ENCODE data around the gene CEP70. TPM values are rescaled to one million over a fixed set of nuclear protein-coding genes. Genes with fewer than 3 reads are reported as not detected.

CEP70 gene
- total and polyA plus RNA-seq, 2 of the 13 experiments (the other 11 are each of a cell fraction or from before 2014, with no cell fraction given) = 4.0 to 22.3 TPM

GRCh38 chr3:138594150-138594934 lies at the start of gene CEP70 (continued):
- TF ChIP-seq TEF (CRISPR knock-in tag; IDR thresholded peaks at IDR 0.05) (no peak), ZUFSP (CRISPR knock-in tag; IDR thresholded peaks at IDR 0.05; ENCODE audit: borderline replicate concordance) (no peak), YEATS2 (CRISPR knock-in tag; IDR thresholded peaks at IDR 0.05; ENCODE audit: borderline replicate concordance) (no peak), SMARCC2 (IDR thresholded peaks at IDR 0.05) (no peak), FOXK2 (IDR thresholded peaks at IDR 0.05) (no peak), ZNF724P (CRISPR knock-in tag; IDR thresholded peaks at IDR 0.05; ENCODE audit: borderline replicate concordance) (0 out of 2 replicates have a peak, but pooled peaks have one; percentile 31), ZNF775 (CRISPR knock-in tag; IDR thresholded peaks at IDR 0.05; ENCODE audit: borderline replicate concordance) (no peak), SOX6 (IDR thresholded peaks at IDR 0.05) (no peak), SOX6 (CRISPR knock-in tag; IDR thresholded peaks at IDR 0.05) (peak; percentile 23; the same call in 1 of the 2 replicates), MTF1 (CRISPR knock-in tag; IDR thresholded peaks at IDR 0.05) (0 out of 2 replicates have a peak, but pooled peaks have one; percentile 41), RBFOX2 (IDR thresholded peaks at IDR 0.05; ENCODE audit: low read depth, low read length) (peak; percentile 76), ZNF547 (CRISPR knock-in tag; IDR thresholded peaks at IDR 0.05) (peak; percentile 43), ZBTB26 (CRISPR knock-in tag; IDR thresholded peaks at IDR 0.05; ENCODE audit: borderline replicate concordance) (no peak; the same call in 1 of the 2 replicates), NFKB2 (CRISPR knock-in tag; IDR thresholded peaks at IDR 0.05; ENCODE audit: borderline replicate concordance) (peak; percentile 87), STAT6 (CRISPR knock-in tag; IDR thresholded peaks at IDR 0.05; ENCODE audit: borderline replicate concordance) (peak; percentile 65; the same call in 1 of the 2 replicates), ZBTB43 (CRISPR knock-in tag; conservative IDR thresholded peaks at IDR 0.05) (peak; percentile 79; the same call in 1 of the 2 replicates), NR1H2 (CRISPR knock-in tag; IDR thresholded peaks at IDR 0.05; ENCODE audit: borderline replicate concordance, low read depth) (no peak), PCBP1 (IDR thresholded peaks at IDR 0.05; ENCODE audit: borderline replicate concordance, low read depth, low read length) (0 out of 2 replicates have a peak, but pooled peaks have one; percentile 61), ZNF709 (CRISPR knock-in tag; IDR thresholded peaks at IDR 0.05) (no peak), ZSCAN9 (CRISPR knock-in tag; IDR thresholded peaks at IDR 0.05; ENCODE audit: borderline replicate concordance) (no peak), ETV6 (CRISPR knock-in tag; conservative IDR thresholded peaks at IDR 0.05) (no peak; the same call in 1 of the 2 replicates), U2AF1 (optimal IDR thresholded peaks at IDR 0.05; ENCODE audit: low read depth, low read length) (peak; percentile 74)
